Measurements from ENCODE around the gene SART1.
"Not testable (repeated sequence)": the region's sequence is repeated elsewhere in the genome, so short reads cannot be mapped to it uniquely, and the experiment has no call there.

SART1 gene

DNA sequence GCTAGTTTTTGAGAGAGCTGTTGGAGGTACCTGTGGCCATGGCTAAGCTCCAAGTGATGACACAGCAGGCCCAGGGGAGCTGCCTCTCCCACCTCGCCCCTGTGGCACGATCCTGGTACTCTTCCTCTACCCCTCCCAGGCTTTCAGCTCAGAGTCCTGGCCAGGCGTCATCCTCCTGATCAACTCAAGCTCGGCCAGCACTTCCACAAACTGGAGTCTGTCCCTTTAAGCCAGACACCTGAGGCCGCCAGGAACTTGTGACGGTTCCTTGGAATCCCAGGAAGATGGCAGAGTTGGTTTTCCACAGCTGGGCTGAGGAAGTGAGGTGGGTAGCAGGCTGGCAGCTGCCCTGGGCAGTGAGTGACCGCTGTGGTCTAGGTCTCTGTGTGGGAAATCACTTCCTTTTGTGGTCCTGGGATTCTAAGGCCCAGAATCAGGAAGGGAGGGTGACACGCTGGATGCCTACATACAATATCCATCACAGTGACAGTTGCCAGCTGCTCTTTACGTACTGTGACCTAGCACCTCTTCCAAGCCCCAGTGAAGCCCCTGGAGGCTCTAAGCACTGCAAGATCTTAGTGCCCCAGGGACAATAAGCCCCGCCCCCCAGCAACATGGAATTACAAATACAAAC lies 47.1 kb downstream of the SART1 start:
- DNase-seq, result peak; percentile 32
- Mint-ChIP-seq H3K36me3 (ENCODE audit: low read depth) (peaks cover 11% of the 10 kb centered on the region), H3K4me1 (peaks cover 19% of the 10 kb centered on the region), H3K27ac (no peak overlapping the region), H3K9me3 (no peaks in the 10 kb centered on the region), H3K4me3 (no peak overlapping the region), H3K27me3 (ENCODE audit: low read depth, poor library complexity) (peaks cover 30% of the 10 kb centered on the region)
- TF ChIP-seq, protein P1, sequence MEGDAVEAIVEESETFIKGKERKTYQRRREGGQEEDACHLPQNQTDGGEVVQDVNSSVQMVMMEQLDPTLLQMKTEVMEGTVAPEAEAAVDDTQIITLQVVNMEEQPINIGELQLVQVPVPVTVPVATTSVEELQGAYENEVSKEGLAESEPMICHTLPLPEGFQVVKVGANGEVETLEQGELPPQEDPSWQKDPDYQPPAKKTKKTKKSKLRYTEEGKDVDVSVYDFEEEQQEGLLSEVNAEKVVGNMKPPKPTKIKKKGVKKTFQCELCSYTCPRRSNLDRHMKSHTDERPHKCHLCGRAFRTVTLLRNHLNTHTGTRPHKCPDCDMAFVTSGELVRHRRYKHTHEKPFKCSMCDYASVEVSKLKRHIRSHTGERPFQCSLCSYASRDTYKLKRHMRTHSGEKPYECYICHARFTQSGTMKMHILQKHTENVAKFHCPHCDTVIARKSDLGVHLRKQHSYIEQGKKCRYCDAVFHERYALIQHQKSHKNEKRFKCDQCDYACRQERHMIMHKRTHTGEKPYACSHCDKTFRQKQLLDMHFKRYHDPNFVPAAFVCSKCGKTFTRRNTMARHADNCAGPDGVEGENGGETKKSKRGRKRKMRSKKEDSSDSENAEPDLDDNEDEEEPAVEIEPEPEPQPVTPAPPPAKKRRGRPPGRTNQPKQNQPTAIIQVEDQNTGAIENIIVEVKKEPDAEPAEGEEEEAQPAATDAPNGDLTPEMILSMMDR (IDR thresholded peaks at IDR 0.05), result no peak

DNA sequence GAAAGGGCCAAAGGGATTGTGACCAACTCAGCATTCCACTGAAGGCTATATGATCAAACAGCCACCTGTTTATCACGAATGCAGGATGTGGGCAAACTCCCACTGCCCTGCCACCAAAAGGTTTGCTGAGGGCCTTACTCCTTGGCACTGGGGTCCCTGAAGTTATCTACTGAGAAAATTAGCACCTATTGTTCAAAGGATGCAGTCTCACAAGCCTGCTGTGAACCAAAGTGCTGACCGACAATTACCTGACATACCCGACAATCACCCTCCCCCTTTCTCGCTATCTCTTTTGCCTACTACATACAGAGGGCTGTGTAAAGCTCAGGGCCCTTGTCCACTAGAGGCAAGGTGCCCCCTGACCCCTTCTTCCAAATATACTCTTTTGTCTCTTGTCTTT lies 48.5 kb downstream of the SART1 start:
- H3K4me3 Mint-ChIP-seq; DNase-seq; H3K27ac Mint-ChIP-seq; H3K36me3 Mint-ChIP-seq (ENCODE audit: low read depth); H3K9me3 Mint-ChIP-seq: not testable (repeated sequence)
- Mint-ChIP-seq H3K27me3 (ENCODE audit: low read depth, poor library complexity) (peaks cover 35% of the 10 kb centered on the region), H3K4me1 (peaks cover 18% of the 10 kb centered on the region)

DNA sequence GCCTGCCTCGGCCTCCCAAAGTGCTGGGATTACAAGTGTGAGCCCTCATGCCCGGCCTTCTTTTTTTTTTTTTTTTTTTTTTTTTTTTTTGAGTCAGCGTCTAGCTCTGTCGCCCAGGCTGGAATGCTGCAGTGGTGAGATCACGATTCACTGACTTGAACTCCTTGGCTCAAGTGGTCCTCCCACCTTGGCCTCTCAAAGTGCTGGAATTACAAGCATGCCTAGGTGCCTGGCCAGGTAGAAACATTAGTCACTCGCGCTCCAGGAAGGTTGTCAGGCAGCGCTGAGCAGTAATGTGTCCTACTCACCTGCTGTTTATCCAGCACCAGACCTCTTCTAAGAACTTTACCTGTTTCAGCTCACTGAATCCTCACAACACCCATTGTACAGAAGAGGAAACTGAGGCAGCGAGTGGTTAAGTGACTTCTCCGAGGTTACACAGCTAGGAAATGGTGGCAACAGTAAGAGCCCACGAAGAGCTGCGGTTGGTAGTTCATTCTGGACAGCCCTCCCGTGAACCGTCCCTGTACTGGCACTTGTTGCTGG lies 49.8 kb downstream of the SART1 start:
- Mint-ChIP-seq H3K27me3 (ENCODE audit: low read depth, poor library complexity) (peaks cover 35% of the 10 kb centered on the region), H3K4me1 (peaks cover 18% of the 10 kb centered on the region), H3K27ac (no peak overlapping the region), H3K9me3 (no peaks in the 10 kb centered on the region), H3K36me3 (ENCODE audit: low read depth) (no peaks in the 10 kb centered on the region), H3K4me3 (no peak overlapping the region)
- TF ChIP-seq, protein P1 (IDR thresholded peaks at IDR 0.05), result no peak
- no peak for DNase-seq

DNA sequence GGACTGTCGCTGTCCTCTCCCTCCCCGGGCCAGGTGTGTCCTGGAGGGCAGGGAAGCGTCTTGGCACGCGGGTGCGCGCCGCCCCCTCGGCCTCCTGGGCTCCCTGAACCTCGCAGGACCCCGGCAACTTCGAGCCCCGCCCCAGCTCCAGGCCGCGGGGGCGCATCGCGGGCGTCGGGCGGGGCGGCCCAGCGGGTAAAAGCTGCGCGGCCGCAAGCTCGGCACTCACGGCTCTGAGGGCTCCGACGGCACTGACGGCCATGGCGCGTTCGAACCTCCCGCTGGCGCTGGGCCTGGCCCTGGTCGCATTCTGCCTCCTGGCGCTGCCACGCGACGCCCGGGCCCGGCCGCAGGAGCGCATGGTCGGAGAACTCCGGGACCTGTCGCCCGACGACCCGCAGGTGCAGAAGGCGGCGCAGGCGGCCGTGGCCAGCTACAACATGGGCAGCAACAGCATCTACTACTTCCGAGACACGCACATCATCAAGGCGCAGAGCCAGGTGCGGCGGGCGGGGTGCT lies 50.3 kb downstream of the SART1 start, which contains the start of gene CST6:
CST6 (plus strand) TSS at position 224 of the 519 bp plus-strand sequence; CDS start at position 261, 37 bp downstream.
- Mint-ChIP-seq H3K9me3 (no peaks in the 10 kb centered on the region), H3K27ac (no peak within 1 kb of the TSS), H3K4me3 (no peak within 1 kb of the TSS), H3K36me3 (ENCODE audit: low read depth) (no peaks in the 10 kb centered on the region), H3K4me1 (peaks cover 18% of the 10 kb centered on the region), H3K27me3 (ENCODE audit: low read depth, poor library complexity) (peaks cover 35% of the 10 kb centered on the region)
- TF ChIP-seq, protein P1 (IDR thresholded peaks at IDR 0.05), result no peak
- DNase-seq, result no peak

DNA sequence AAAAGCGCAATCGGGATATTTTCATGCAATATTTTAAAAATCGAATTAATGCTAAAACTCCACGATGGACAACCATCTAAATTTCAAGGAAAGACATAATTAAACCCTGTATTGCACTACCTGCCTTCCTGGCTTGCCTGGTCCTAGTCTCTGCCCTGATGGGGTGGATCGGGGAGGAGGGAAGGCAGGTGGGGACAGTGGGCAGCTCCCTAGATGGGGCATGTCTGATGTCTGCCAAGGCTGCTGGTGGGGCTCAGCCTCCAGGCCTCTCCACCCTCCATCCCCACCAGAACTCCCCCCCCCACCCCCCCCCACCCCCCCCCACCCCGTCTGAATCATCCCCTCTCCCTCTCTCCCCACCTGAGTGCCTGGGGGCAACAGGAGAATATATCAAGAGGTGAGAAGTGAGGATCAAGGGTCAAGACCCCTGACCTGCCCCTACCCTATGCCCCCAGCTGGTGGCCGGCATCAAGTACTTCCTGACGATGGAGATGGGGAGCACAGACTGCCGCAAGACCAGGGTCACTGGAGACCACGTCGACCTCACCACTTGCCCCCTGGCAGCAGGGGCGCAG lies 50.9 kb downstream of the SART1 start:
- no peaks in the 10 kb centered on the region for H3K36me3 Mint-ChIP-seq (ENCODE audit: low read depth)
- no peak overlapping the region for H3K27ac Mint-ChIP-seq

More for the DNA sequence above, 50.9 kb downstream of the SART1 start:
- Mint-ChIP-seq H3K4me3 (no peak overlapping the region), H3K4me1 (peaks cover 18% of the 10 kb centered on the region), H3K27me3 (ENCODE audit: low read depth, poor library complexity) (peaks cover 35% of the 10 kb centered on the region), H3K9me3 (no peaks in the 10 kb centered on the region)
- DNase-seq, result no peak
- TF ChIP-seq, protein P1 (IDR thresholded peaks at IDR 0.05), result no peak
